ENCODE results near the gene POLR2M.
A peak's percentile ranks its signal among the peaks of the same experiment; 100 is the strongest.

The POLR2M gene

DNA sequence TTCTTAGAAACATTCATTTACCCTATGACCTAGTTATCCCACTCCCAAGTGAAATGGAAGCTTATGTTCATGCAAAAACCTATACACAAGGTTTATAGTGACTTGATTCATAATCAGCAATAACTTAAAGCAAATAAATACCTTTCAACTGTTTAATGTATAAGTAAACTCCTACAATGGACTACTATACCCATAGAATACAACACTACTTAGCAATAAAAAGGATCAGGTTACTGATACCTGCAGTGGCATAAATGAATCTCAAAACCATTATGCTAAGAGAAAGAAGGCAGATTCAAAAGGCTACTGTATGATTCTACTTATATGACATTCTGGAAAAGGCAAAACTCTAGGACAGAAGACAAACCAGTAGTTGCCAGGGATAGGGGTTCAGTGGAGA lies 8.3 kb upstream of the POLR2M start:
- TF ChIP-seq CTCF (IDR thresholded peaks at IDR 0.05; ENCODE audit: low read depth, low read length), result no peak
- no peak overlapping the region for H3K4me3 ChIP-seq (replicated peaks in 1 of 2; ENCODE audit: low read depth in 2 of 2, low read length in 2 of 2)
- DNase-seq (ENCODE audit: low read depth in 2 of 2), result no peak

- no peak for TF ChIP-seq CTCF (IDR thresholded peaks at IDR 0.05; ENCODE audit: low read depth, low read length)
- DNase-seq (ENCODE audit: low read depth in 2 of 2), result no peak
- no peak overlapping the region for H3K4me3 ChIP-seq (replicated peaks in 1 of 2; ENCODE audit: low read depth in 2 of 2, low read length in 2 of 2)
Observed at GRCh38 chr15:57698991-57699390, 7.5 kb upstream of the POLR2M start.

GRCh38 chr15:57703387-57703786 lies 3.1 kb upstream of the POLR2M start:
- DNase-seq (ENCODE audit: low read depth in 2 of 2), result no peak

DNA sequence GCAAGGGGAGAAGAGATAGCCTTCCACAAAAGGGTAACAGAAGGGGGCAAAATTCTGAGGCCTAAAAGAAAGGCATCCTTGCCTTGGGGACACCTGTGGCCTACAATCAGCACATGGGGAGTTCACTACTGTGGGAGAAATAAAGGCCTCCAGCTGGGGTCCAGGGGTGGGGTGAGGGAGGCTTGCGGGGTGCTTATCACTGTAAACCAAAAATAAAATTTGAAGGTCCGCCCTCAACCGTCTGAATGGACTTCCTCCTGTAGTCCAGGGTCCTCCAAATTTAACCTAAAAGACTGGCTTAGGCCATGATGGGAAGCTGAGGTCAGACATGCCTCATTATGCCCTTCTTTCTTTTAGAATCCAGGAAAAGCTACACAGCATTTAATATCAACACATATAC lies 2.1 kb upstream of the POLR2M start:
- no peak overlapping the region for H3K4me3 ChIP-seq (replicated peaks in 1 of 2; ENCODE audit: low read depth in 2 of 2, low read length in 2 of 2)
- TF ChIP-seq CTCF (IDR thresholded peaks at IDR 0.05; ENCODE audit: low read depth, low read length), result no peak
- DNase-seq (ENCODE audit: low read depth in 2 of 2), result no peak

More at GRCh38 chr15:57703387-57703786, 3.1 kb upstream of the POLR2M start:
- no peak for TF ChIP-seq CTCF (IDR thresholded peaks at IDR 0.05; ENCODE audit: low read depth, low read length)
- no peak overlapping the region for H3K4me3 ChIP-seq (replicated peaks in 1 of 2; ENCODE audit: low read depth in 2 of 2, low read length in 2 of 2)

DNA sequence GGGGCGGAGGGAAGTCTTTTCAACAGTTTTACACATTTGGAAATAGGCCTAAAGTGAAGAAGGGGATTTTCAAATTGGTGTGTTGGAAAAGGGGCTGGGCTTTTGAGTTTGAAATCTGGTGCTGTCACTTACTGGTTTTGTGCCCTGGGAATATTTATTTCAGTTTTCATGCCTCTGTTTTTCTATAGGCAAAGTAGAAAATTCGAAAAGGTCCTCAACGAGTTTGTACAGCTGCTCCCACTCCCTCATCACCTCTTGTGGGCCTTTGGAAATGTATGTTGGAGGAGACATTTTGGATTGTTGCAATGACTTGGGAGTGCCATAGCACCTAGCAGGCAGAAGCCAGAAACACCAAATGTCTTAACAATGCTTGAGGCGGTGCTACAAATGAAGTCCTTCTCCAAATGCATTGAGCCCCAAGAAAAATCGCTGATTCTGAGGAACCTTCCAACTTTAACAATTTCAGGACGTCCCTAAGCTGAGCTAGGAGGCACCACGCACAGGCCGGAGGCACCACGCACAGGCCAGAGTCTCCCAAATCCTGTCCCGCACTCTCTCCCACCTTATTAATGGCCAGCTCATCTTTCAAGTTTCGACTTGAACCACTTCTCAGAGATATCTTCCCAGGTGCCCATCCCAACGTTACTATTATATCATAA lies 639 bp upstream of the POLR2M start:
- no peak for DNase-seq (ENCODE audit: low read depth in 2 of 2)

DNA sequence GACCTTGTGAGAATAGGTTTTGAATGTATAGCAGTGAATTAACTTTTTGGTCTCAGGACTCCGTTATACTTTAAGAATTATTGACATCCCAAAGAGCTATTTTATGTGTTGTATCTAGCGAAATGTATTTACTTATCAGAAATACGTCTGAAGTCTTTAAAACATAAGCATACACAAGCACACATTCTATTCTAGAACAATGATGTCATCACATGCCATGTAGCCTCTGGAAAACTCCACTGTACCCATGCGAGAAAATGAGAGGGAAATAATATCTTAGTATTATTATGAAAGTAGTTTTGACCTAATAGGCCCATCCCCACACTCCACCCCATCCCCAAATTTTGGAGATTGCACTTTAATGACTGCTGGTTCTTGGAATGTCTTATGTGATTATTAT lies 1.5 kb downstream of the POLR2M start:
- no peak for TF ChIP-seq CTCF (IDR thresholded peaks at IDR 0.05; ENCODE audit: low read depth, low read length)
- peak overlapping the region; percentile 96 to 97 for H3K4me3 ChIP-seq (replicated peaks in 1 of 2; ENCODE audit: low read depth in 2 of 2, low read length in 2 of 2)
- DNase-seq (ENCODE audit: low read depth in 2 of 2), result peak; percentile 40 to 56

More for the DNA sequence above, 639 bp upstream of the POLR2M start:
- peak overlapping the region; percentile 96 to 97 for H3K4me3 ChIP-seq (replicated peaks in 1 of 2; ENCODE audit: low read depth in 2 of 2, low read length in 2 of 2)
- no peak for TF ChIP-seq CTCF (IDR thresholded peaks at IDR 0.05; ENCODE audit: low read depth, low read length)

- DNase-seq (ENCODE audit: low read depth in 2 of 2), result no peak
- no peak for TF ChIP-seq CTCF (IDR thresholded peaks at IDR 0.05; ENCODE audit: low read depth, low read length)
- H3K4me3 ChIP-seq (replicated peaks in 1 of 2; ENCODE audit: low read depth in 2 of 2, low read length in 2 of 2), result no peak overlapping the region
Observed at GRCh38 chr15:57718309-57718708, 11.8 kb downstream of the POLR2M start.

Measured in cardiac fibroblast (primary cell).